Measurements from ENCODE around the gene MAIP1.
"Not testable (repeated sequence)": the region's sequence is repeated elsewhere in the genome, so short reads cannot be mapped to it uniquely, and the experiment has no call there.

DNA sequence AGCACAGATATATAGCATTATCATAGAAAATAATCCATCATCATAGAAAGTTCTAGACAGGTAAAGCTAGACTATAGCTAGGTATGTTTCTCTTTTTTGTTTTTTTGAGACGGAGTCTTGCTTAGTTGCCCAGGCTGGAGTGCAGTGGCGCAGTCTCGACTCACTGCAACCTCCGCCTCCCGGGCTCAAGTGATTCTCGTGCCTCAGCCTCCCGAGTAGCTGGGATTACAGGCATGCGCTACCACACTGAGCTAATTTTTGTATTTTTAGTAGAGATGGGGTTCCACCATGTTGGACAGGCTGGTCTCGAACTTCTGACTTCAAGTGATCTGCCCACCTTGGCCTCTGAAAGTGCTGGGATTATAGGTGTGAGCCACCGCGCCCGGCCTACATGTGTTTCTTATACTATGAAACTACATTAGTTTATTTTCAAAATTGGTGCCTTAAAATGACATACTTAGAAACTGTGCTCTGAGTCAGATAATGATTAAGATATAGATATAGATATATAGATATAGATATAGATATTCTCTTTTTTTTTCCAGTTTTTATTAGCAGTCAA lies 42.7 kb upstream of the MAIP1 start:
- TF ChIP-seq, protein P1, sequence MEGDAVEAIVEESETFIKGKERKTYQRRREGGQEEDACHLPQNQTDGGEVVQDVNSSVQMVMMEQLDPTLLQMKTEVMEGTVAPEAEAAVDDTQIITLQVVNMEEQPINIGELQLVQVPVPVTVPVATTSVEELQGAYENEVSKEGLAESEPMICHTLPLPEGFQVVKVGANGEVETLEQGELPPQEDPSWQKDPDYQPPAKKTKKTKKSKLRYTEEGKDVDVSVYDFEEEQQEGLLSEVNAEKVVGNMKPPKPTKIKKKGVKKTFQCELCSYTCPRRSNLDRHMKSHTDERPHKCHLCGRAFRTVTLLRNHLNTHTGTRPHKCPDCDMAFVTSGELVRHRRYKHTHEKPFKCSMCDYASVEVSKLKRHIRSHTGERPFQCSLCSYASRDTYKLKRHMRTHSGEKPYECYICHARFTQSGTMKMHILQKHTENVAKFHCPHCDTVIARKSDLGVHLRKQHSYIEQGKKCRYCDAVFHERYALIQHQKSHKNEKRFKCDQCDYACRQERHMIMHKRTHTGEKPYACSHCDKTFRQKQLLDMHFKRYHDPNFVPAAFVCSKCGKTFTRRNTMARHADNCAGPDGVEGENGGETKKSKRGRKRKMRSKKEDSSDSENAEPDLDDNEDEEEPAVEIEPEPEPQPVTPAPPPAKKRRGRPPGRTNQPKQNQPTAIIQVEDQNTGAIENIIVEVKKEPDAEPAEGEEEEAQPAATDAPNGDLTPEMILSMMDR (IDR thresholded peaks at IDR 0.05), result not testable (repeated sequence)
- not testable (repeated sequence) for TF ChIP-seq SMAD3 (CRISPR knock-in tag; IDR thresholded peaks at IDR 0.05; ENCODE audit: borderline replicate concordance); TEAD4 (CRISPR knock-in tag; IDR thresholded peaks at IDR 0.05); ZNF219 (CRISPR knock-in tag; IDR thresholded peaks at IDR 0.05; ENCODE audit: borderline replicate concordance); CBFB (CRISPR knock-in tag; IDR thresholded peaks at IDR 0.05; ENCODE audit: low read depth); ZNF671 (CRISPR knock-in tag; IDR thresholded peaks at IDR 0.05)
- TF ChIP-seq, protein P2, sequence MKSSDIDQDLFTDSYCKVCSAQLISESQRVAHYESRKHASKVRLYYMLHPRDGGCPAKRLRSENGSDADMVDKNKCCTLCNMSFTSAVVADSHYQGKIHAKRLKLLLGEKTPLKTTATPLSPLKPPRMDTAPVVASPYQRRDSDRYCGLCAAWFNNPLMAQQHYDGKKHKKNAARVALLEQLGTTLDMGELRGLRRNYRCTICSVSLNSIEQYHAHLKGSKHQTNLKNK (CRISPR knock-in tag; IDR thresholded peaks at IDR 0.05), result not testable (repeated sequence)
- TF ChIP-seq, protein P3, sequence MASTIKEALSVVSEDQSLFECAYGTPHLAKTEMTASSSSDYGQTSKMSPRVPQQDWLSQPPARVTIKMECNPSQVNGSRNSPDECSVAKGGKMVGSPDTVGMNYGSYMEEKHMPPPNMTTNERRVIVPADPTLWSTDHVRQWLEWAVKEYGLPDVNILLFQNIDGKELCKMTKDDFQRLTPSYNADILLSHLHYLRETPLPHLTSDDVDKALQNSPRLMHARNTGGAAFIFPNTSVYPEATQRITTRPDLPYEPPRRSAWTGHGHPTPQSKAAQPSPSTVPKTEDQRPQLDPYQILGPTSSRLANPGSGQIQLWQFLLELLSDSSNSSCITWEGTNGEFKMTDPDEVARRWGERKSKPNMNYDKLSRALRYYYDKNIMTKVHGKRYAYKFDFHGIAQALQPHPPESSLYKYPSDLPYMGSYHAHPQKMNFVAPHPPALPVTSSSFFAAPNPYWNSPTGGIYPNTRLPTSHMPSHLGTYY (CRISPR knock-in tag; IDR thresholded peaks at IDR 0.05), result not testable (repeated sequence)
- TF ChIP-seq, protein P4, sequence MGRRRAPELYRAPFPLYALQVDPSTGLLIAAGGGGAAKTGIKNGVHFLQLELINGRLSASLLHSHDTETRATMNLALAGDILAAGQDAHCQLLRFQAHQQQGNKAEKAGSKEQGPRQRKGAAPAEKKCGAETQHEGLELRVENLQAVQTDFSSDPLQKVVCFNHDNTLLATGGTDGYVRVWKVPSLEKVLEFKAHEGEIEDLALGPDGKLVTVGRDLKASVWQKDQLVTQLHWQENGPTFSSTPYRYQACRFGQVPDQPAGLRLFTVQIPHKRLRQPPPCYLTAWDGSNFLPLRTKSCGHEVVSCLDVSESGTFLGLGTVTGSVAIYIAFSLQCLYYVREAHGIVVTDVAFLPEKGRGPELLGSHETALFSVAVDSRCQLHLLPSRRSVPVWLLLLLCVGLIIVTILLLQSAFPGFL (CRISPR knock-in tag; IDR thresholded peaks at IDR 0.05; ENCODE audit: borderline replicate concordance), result not testable (repeated sequence)
- TF ChIP-seq, protein P5, sequence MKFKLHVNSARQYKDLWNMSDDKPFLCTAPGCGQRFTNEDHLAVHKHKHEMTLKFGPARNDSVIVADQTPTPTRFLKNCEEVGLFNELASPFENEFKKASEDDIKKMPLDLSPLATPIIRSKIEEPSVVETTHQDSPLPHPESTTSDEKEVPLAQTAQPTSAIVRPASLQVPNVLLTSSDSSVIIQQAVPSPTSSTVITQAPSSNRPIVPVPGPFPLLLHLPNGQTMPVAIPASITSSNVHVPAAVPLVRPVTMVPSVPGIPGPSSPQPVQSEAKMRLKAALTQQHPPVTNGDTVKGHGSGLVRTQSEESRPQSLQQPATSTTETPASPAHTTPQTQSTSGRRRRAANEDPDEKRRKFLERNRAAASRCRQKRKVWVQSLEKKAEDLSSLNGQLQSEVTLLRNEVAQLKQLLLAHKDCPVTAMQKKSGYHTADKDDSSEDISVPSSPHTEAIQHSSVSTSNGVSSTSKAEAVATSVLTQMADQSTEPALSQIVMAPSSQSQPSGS (CRISPR knock-in tag; IDR thresholded peaks at IDR 0.05; ENCODE audit: borderline replicate concordance, low read depth), result not testable (repeated sequence)
- TF ChIP-seq, protein P6, sequence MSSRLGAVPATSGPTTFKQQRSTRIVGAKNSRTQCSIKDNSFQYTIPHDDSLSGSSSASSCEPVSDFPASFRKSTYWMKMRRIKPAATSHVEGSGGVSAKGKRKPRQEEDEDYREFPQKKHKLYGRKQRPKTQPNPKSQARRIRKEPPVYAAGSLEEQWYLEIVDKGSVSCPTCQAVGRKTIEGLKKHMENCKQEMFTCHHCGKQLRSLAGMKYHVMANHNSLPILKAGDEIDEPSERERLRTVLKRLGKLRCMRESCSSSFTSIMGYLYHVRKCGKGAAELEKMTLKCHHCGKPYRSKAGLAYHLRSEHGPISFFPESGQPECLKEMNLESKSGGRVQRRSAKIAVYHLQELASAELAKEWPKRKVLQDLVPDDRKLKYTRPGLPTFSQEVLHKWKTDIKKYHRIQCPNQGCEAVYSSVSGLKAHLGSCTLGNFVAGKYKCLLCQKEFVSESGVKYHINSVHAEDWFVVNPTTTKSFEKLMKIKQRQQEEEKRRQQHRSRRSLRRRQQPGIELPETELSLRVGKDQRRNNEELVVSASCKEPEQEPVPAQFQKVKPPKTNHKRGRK (CRISPR knock-in tag; IDR thresholded peaks at IDR 0.05; ENCODE audit: borderline replicate concordance), result not testable (repeated sequence)

Measured in WTC11 (cell line).